ENCODE results near the gene SLC8A3. TPM values are rescaled to one million over a fixed set of nuclear protein-coding genes. Genes with fewer than 3 reads are reported as not detected.

The SLC8A3 gene
- total RNA-seq: 0.77 TPM in 1 of 2 replicates, not detected in the other

GRCh38 chr14:70188659-70189455, at the start of gene SLC8A3:
TSS of gene SLC8A3 (minus strand) at chr14:70188951. CDS start at chr14:70168422, 20,529 bp downstream.

Other genes starting within 250 kb of the SLC8A3 start
- gene COX16, start 170.7 kb upstream of the SLC8A3 start, total RNA-seq: 21.4 and 48.7 TPM in 2 replicates
- 10.2 and 10.4 TPM in 2 replicates for gene SYNJ2BP, start 228.1 kb upstream of the SLC8A3 start, total RNA-seq